GM21576 (cell line): ENCODE measurements around the gene PLA2G2C.

Experiments
- ATAC-seq: cut with Tn5 transposase; IDR thresholded peaks from one replicate; pipeline ENCODE4 v1.9.1; 2021; ENCODE audit warnings: mild to moderate bottlenecking, moderate library complexity; ENCODE audit not compliant: unreplicated experiment

The PLA2G2C gene

DNA sequence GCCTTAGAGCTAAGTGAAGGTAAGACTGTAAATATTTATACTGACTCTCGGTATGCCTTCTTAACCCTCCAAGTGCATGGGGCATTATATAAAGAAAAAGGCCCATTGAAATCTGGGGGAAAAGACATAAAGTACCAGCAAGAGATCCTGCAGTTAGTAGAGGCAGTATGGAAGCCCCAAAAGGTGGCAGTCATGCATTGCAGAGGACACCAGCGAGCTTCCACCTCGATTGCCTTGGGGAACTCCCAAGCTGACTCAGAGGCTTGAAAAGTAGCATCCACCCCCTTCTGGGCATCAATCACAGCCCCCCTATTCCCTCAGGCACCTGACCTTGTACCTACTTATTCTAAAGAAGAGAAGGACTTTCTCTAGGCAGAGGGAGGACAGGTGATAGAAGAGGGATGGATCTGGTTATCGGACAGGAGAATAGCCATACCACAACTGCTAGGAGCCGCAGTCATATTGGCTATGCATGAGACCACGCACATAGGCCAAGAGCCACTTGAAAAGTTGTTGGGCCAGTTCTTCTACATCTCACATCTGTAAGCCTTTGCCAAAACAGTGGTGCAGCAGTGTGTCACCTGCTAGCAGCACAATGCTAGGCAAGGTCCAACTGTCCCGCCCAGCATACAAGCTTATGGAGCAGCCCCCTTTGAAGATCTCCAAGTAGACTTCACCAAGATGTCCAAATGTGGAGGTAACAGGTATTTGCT is 27.8 kb downstream of the PLA2G2C start:
- no peak for ATAC-seq

DNA sequence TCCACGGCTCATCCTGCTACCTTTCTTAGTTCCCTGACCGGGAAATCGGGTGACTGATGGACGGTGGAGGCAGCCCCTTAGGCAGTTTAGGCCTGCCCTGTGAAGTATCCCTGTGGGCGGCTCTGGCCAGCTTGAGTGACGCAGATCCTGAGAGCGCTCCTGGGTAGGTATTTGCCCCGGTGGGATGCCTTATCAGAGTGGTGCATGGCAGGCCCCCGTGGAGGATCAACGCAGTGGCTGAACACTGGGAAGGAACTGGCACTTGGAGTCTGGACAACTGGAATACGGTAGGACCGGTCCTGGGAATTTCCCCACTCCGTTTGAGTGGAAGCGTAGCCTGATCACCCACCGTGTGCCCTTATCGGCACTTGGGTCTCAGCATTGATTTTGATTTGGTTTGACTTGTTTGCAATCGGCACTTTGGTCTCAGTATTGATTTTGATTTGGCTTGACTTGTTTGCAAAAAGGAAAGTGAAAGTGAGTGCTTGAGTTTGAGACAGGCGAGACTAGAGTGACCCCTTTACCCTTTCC is 32.0 kb downstream of the PLA2G2C start:
- ATAC-seq, result no peak

DNA sequence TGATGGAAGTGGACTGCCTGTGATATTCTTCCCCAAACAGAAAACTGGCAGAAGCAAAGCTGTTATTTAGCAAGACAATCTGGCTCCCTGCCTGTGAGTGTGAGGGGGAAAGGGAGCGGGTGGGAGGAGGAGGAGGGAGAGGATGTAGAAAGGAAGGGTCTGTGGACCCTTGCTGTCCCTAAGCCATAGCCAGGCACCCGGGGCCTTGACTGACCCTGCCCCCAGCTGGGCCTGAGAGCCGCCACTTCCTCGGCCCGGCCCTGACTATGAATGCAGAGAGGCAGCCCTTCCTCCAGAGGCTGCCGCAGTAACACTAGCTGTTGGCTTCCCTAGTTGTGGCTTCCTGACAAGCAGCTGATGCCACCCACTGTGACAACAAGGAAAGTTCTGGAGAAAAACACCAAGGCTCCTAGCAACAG is 33.3 kb downstream of the PLA2G2C start:
- ATAC-seq, result no peak

DNA sequence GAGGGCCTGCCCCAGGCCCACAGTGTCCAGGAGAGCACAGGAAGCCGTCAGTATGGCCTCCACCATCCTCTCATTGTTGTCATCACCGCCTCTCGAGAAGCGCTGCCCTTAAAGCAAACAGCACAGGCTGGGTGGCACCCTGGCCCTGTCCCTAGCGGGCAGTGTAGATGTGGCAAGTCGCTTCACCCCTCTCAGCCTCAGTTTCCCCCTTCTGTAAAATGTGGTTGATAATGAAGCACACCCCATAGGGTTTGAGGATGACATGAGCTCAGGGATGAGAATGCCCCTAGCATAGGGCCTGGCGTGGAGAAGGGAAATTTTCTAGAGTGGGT is 33.8 kb downstream of the PLA2G2C start:
- no peak for ATAC-seq

DNA sequence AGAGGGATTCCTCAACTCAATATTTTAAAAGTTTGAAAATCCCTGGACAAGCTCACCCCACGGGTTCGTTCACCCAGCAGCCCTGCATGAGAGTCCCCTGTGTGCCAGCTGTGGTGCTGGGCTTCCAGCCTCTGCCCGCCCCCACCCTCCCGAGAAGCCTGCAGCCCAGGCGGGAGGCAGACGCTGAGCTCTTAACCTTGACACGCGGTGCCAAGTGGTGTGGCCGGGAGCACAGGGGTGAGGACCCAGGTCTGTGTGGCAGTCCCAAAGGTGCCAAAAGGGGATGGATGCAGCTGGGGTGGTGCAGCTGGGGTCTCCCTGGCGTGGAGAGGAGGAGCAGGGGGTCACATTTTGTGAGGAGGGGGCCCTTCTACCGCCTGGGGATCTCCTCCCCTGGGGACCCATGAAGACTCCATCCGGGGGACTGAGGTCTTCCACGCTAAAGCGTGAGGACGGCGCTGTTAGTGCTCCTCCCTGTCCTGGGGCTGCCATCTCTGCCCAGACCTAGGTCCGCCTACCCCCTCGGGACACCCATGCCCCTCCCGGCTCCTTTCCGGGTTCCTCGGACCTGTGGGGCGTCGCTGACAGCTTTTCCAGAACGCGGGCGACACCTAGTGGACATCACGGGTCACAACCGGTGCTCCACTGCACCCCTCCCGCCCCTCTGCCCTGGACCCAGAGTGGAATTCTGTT is 34.3 kb downstream of the PLA2G2C start:
- peak; percentile 74 for ATAC-seq

DNA sequence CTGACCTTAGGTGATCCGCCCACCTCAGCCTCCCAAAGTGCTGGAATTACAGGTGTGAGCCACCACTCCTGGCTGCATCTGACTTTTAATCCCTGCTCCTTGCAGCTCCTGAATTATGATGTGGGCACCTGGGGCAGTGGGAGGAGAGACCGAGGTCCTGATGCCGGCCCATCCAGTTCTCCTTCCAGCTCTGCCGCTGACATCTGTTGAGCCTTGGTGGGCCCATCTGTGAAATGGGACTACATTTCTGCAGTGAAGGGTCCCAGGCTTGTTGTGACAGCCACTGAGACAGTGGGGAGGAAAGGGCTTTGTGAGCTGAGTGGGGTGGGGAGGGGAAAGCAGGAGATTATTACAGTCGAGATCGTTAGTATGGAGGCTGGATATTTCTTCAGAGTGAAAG is 35.3 kb downstream of the PLA2G2C start:
- ATAC-seq, result no peak

DNA sequence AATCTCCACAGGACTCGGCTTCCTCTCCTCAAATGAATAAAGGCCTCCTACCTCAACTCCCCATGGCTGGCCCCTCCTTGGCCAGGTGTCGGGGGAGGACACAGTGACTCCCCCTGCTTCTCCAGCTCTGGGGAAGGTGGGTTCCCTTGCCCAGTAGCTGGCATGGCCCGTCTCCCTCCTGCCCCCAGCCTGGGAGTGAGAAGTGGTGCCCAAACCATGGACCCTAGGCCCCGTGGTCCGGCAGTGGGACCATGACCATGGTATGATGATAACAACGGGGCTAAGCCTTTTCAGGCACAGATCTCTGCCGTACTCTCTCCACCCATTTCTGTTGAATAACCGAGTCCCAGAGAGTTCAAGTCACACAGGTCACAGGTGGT is 36.0 kb downstream of the PLA2G2C start:
- no peak for ATAC-seq

DNA sequence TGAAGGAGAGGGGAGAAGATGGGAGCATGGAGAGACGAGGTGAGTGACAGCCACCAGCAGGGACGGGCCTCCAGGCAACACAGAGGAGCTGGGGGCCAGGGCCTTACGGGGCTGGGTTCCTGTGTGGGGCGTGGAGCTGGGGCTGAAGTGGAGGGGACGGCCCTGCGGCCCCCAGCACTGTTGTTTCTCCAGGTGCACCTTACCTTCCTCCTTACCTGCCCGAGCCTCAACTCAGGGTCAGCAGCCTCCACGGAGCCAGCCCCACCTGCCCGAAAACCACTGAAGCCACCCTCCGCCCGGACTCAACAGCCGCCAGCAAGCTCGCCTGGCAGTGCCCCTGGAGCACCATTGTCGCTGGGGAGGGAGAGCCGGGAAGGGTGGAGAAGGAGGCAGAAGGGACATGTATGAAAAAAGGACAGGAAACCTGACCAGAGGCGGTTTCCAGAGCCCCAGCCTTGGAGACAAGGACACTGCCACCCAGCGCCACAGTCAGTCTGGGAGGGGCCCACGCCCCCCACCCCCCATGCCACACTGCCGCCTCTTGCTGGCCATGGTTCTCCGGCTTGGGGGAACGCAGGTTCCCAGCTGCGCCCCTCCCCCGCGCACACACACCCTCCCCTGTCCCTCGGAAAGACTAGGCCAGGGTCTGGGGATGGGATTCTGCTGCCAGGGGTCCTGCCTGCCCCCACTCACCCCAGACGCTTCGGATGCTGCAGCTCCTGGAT is 36.6 kb downstream of the PLA2G2C start:
- no peak for ATAC-seq

DNA sequence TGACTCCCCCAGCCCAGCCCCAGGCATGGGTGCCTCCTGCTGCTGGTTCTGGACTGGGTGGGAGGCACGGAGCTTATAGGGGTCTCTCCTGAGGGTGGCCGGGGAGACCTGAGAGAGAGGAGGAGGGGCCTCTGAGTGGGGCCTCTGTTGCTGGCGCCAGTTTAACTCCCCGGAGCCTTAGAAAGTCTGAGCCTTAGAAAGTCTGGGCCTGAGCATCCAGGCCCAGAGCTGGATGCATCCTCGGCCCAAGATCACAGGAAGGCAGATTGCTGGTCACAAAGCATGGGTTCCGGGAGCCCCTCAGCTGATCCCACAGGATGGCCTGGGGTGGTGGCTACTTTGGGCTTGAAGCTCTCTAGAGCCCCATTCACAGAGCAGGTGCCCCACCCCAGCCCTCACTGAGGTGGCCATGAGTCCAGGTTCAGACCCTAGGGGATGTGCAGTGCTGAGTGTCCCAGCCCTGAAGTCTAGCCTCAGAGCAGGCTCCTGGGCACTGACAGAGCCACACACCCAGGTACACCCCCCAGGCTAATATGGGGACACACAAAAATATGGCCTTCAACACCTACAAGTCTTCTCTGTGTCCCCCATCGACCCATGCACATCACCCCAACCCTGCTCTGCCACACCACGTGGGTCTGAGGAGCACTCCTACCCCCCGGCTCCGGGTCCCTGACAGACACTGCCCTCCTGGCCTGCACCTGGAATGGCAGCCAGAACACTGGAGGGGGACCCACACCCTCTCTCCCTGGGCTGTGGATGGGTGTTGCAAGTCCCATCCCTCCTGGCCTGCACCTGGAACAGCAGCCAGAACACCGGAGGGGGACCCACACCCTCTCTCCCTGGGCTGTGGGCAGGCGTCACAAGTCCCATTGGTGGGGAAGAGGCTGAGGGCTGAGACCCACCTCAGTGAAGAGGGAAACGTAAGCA is 37.5 kb downstream of the PLA2G2C start:
- no peak for ATAC-seq

DNA sequence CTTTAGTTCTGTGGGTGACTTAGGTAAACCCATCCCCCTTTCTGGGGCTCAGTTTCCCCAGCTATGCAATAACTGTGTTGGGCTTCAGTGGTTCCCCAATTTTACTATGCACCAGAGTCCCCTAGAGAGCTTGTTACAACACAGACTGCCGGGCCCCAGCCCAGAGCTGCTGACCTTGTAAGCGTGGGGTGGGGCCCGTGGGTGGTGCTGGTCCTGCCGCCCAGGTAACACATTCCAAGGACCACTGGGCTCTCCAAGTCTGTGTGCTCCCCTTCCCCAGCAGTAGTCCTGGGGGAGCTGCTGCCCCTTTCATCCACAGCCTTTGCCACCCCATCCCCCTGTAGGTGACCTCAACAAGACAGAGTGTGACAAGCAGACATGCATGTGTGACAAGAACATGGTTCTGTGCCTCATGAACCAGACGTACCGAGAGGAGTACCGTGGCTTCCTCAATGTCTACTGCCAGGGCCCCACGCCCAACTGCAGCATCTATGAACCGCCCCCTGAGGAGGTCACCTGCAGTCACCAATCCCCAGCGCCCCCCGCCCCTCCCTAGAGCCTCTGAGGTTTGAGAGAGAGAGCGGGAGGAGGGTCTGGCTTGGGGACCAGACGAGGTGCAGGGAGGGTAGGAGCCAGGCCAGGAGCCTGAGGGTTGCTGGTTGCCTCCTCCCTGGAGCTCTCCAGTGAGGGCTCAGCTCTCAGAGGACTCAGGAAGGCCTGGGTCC is 38.3 kb downstream of the PLA2G2C start:
- ATAC-seq, result no peak

DNA sequence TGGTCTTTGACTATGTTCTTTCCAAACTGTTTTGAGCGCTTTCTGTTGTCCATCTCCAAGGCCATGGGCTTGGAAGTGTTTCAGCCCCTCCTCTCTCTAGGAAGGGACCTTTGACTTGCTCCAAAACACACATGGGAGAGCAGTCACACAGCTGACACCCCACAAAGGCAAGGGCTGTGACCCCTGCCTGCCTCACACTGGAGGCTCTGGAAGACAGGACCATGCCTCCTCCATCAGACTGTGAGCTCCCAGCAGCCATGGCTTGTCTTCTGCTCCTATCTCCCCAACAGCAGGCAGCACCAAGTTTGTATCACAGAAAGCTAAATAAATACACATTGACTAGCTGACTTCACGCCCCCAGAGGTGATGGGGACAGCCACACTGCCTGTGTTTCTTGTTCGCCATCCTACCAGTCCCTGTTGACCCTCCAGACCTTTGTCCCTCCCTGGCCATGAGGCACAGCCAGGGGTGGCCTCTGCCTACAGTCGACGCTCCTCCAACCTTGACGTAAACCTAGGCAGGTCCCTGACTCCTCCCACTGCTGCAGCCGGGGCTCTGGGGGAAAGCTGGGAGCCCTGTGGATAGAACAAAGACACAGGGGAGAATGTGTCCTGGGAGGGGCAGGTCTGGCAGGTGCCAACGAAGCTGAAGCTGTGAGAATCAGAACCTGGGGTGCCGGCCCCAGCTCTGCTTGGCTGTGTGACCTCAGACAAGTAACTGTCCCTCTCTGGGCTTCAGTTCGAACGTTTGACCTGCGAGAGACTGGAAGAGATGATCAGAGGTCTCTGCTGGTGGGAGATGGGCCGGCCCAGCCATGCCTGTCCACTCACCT is 42.4 kb downstream of the PLA2G2C start:
- ATAC-seq, result no peak

DNA sequence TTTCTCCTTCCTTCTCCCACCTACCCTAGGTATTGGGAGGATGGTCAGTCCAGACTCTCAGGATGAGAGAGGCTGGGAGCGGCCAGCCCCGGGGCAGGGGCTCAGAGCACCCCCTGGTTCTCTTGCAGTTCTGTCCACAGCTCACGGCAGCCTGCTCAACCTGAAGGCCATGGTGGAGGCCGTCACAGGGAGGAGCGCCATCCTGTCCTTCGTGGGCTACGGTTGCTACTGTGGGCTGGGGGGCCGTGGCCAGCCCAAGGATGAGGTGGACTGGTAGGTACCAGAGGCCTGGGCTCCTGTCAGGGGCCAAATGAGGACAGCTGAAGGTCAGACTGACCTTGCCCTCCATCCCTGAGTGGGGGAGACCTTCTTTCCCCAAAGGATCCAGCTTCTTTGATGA is 43.0 kb downstream of the PLA2G2C start:
- no peak for ATAC-seq

DNA sequence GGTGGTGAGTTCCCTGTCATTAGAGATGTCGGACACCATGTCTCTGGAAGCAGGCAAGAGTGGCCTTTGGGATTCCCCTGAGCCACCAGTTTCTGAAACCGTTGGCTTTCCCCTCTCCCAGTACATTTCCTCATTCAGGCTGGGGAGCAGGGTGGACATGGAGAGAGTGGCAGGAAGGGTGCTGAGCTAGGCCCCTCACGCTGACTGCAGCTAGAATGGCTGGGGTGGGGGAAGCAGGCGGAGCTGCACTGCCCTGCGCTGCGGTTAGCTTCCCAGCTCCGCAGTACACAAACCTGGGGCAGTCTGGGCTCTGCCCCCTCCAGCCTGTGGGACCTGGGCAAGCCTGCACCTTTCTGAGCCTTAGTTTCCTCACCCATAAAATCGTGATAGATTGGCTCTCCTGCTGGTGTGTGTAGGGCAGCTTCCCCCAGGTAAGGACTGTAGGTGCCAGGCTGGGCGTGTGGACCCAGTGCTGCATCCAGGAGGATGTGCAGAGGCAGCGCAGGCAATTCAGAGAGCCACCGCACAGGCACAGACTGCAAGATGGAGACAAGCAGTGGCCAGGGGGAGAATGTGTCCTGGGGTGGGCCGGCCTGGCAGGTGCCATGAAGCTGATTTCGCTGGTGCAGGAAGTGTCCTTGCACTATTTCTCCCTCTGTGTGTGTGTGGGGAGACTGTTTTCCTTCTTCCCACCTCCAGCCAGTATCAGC is 44.2 kb downstream of the PLA2G2C start:
- no peak for ATAC-seq

DNA sequence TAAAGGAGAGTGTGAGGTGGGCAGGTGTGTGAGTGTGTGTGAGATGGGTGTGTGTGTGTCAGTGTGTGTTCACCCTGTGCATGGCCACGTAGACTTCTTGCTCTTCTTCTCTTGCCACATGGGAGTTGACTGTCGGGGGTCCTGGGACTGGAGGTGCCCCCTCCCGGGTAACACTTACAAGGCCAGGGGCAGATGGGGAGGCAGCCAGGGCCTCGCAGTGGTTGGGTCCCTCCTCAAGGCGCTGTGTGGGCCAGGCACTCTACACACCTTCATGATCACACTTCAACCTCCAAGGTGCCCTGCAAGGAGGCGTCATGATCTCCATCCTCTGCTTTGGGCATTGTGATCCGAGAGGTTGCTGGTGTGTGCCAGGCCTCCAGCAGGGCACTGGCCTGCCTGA is 44.9 kb downstream of the PLA2G2C start:
- no peak for ATAC-seq

DNA sequence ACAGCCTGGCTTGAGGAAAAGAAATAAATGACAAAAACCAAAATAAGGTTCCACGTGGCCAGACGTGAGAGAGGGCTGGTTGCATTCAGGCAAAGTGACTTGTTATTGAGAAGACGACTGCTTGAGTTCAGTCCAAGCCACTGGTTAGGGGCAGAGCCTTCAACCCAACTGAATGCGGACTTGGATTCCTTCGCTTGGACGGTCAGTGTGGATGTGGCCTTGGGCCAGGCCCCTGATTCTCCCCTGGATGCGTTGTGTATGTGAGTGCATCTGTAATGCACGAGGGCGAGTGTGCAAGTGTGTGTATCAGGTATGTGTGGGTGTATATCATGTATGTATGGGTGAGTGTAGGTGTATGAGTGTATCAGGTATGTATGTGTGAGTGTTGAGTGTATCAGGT is 45.3 kb downstream of the PLA2G2C start:
- ATAC-seq, result no peak

DNA sequence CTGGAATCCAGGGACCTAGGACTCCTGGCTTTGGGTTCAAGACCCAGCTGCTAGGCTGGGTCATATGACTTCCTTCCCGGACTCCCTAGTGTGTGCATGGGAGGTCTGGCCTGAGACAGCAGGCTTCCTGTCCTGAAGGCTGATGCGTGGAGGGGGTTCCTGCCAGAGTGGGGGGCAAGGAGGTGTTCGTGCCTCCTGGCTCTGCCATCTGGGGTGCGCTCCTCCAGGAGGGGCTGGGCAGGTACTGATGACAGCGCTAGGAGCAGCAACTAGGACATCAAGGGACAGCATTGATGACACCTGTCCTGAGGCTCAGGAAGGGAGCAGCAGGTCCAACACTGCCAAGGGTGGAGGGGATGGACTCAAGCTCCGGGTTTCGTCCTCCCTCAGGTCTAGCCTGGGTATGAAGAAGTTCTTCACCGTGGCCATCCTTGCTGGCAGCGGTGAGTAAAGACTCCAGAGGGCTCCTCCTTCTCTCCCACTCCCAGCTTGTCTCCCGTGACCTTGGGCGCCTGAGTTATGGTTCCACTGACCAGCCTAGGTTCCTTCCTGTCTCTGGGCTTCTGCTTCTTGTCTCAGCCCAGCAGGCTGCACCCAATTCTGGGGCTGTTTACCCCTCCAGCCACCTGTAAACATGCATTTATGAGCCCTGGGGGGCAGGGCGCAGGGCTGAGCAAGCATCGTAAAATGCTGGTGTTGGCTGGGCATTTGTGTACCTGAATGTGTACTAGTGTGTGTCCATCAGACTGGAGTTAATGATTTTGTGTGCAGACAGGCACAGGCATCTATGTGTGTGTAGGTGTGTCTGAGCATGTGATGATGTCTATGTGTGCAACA is 46.3 kb downstream of the PLA2G2C start:
- ATAC-seq, result no peak

DNA sequence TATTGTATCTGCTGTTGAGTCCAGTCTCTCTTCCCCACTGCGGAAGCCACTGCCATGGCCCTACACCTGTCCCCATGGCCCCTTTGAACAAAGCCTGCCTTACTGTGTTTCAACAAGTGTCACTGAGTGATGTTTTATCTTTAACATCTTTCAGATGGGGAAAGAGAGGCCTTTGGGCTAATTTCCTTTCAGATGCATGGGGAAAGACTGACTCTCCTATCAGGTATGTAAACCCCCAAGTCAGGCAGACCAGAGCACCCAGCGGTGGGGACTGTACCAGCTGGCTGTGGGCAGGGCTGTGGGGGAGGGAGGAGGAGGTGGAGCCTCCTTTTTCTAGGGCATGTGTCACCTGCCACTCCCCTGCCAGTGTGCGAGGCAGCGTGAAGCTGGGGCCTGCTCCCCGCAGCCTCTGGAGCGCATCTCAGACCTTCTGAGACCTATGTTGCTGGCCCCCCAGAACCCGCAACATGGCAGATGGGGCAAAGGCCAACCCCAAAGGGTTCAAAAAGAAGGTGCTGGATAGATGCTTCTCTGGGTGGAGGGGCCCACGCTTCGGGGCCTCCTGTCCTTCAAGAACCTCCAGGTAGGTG is 47.3 kb downstream of the PLA2G2C start, which contains the start of gene PLA2G2F:
PLA2G2F (plus strand) TSS at position 363 of the 590 bp plus-strand sequence; CDS start at position 468, 105 bp downstream.
- ATAC-seq, result no peak
